ENCODE results near the gene NSUN4. TPM values are rescaled to one million over a fixed set of nuclear protein-coding genes. Genes with fewer than 3 reads are reported as not detected.
"Not testable (repeated sequence)": the region's sequence is repeated elsewhere in the genome, so short reads cannot be mapped to it uniquely, and the experiment has no call there.

NSUN4 gene
- total RNA-seq, 1 experiment from 2014 or later = 23.6 TPM

DNA sequence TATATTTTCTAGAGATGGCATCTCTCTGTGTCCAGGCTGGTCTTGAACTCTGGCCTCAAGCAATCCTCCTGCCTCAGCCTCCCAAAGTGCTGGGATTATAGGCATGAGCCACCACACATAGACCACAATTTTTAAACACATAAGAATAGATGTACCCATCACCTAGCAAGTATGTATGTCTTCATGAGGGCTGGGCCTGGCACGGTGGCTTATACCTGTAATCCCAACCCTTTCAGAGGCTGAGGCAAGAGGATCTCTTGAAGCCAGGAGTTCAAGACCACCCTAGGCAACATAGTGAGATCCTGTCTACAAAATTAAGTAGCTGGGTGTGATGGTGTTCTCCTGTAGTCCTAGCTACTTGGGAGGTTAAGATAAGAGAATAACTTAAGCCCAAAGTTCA lies 23.3 kb upstream of the NSUN4 start:
- Histone ChIP-seq H3K27me3 (ENCODE audit: control insufficient read depth, insufficient read depth, low read length) (no peaks in the 10 kb centered on the region), H3K9me3 (ENCODE audit: control insufficient read depth, insufficient read depth, low read depth, low read length) (no peaks in the 10 kb centered on the region), H3K4me3 (ENCODE audit: low read depth in 2 of 2, low read length in 2 of 2) (no peak overlapping the region), H3K27ac (ENCODE audit: low read length) (no peak overlapping the region), H3K4me1 (ENCODE audit: control insufficient read depth, insufficient read depth, low read length) (no peaks in the 10 kb centered on the region), H3K36me3 (ENCODE audit: control insufficient read depth, insufficient read depth, low read length) (peaks cover 10% of the 10 kb centered on the region)
- ATAC-seq (no peak), DNase-seq (ENCODE audit: low read depth, low spot score) (no peak)
- ChIA-PET POLR2A (no interaction called here), CTCF (no interaction called here)
- TF ChIP-seq, protein P1, sequence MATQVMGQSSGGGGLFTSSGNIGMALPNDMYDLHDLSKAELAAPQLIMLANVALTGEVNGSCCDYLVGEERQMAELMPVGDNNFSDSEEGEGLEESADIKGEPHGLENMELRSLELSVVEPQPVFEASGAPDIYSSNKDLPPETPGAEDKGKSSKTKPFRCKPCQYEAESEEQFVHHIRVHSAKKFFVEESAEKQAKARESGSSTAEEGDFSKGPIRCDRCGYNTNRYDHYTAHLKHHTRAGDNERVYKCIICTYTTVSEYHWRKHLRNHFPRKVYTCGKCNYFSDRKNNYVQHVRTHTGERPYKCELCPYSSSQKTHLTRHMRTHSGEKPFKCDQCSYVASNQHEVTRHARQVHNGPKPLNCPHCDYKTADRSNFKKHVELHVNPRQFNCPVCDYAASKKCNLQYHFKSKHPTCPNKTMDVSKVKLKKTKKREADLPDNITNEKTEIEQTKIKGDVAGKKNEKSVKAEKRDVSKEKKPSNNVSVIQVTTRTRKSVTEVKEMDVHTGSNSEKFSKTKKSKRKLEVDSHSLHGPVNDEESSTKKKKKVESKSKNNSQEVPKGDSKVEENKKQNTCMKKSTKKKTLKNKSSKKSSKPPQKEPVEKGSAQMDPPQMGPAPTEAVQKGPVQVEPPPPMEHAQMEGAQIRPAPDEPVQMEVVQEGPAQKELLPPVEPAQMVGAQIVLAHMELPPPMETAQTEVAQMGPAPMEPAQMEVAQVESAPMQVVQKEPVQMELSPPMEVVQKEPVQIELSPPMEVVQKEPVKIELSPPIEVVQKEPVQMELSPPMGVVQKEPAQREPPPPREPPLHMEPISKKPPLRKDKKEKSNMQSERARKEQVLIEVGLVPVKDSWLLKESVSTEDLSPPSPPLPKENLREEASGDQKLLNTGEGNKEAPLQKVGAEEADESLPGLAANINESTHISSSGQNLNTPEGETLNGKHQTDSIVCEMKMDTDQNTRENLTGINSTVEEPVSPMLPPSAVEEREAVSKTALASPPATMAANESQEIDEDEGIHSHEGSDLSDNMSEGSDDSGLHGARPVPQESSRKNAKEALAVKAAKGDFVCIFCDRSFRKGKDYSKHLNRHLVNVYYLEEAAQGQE (IDR thresholded peaks at IDR 0.05; ENCODE audit: insufficient read depth in 1 of 2, low read depth in 2 of 2, low read length in 1 of 2) = no peak
- TF ChIP-seq SIN3A (IDR thresholded peaks at IDR 0.05; ENCODE audit: borderline replicate concordance, insufficient read depth, low read depth, low read length) (no peak), TCF7L2 (IDR thresholded peaks at IDR 0.05; ENCODE audit: low read depth, low read length) (no peak), POLR2AphosphoS5 (IDR thresholded peaks at IDR 0.05; ENCODE audit: low read depth, low read length) (no peak)
- TF ChIP-seq, protein P2, sequence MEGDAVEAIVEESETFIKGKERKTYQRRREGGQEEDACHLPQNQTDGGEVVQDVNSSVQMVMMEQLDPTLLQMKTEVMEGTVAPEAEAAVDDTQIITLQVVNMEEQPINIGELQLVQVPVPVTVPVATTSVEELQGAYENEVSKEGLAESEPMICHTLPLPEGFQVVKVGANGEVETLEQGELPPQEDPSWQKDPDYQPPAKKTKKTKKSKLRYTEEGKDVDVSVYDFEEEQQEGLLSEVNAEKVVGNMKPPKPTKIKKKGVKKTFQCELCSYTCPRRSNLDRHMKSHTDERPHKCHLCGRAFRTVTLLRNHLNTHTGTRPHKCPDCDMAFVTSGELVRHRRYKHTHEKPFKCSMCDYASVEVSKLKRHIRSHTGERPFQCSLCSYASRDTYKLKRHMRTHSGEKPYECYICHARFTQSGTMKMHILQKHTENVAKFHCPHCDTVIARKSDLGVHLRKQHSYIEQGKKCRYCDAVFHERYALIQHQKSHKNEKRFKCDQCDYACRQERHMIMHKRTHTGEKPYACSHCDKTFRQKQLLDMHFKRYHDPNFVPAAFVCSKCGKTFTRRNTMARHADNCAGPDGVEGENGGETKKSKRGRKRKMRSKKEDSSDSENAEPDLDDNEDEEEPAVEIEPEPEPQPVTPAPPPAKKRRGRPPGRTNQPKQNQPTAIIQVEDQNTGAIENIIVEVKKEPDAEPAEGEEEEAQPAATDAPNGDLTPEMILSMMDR (IDR thresholded peaks at IDR 0.05) = no peak
- intact Hi-C loops (cut with micrococcal nuclease; ENCODE audit: unreplicated experiment) (no loop called here), in situ Hi-C loops (cut with HindIII; ENCODE audit: low pct_unique_long_range_greater_than_20kb, low sequenced_read_pairs) (no loop called here)
- BruUV-seq (replicated peaks) = no TSS peak

DNA sequence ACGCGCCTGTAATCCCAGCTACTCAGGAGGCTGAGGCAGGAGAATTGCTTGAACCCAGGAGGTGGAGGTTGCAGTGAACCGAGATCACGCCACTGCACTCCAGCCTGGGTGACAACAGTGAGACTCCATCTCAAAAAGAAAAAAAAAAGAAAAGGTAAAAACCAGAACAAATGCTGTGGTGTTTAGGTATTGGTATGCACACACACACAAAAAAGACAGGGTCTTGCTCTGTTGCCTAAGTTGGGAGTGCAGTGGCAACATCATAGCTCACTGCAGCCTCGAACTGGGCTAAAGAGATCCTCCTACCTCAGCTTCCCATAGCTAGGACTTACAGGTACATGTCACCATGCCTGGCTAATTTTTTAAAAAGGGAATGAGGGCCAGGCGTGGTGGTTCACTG lies 21.3 kb upstream of the NSUN4 start:
- H3K36me3 ChIP-seq (ENCODE audit: control insufficient read depth, insufficient read depth, low read length); in situ Hi-C loops (cut with HindIII; ENCODE audit: low pct_unique_long_range_greater_than_20kb, low sequenced_read_pairs); H3K27me3 ChIP-seq (ENCODE audit: control insufficient read depth, insufficient read depth, low read length); intact Hi-C loops (cut with micrococcal nuclease; ENCODE audit: unreplicated experiment); H3K9me3 ChIP-seq (ENCODE audit: control insufficient read depth, insufficient read depth, low read depth, low read length); ATAC-seq; DNase-seq (ENCODE audit: low read depth, low spot score); H3K4me3 ChIP-seq (ENCODE audit: low read depth in 2 of 2, low read length in 2 of 2); H3K4me1 ChIP-seq (ENCODE audit: control insufficient read depth, insufficient read depth, low read length); H3K27ac ChIP-seq (ENCODE audit: low read length); BruUV-seq (replicated peaks); POLR2A ChIA-PET: not testable (repeated sequence)
- CTCF ChIA-PET = interaction anchor here (0.7 kb wide), 1 partner anchor 99 kb away, joined by 3 read pairs; no protein-coding TSS in a partner anchor

DNA sequence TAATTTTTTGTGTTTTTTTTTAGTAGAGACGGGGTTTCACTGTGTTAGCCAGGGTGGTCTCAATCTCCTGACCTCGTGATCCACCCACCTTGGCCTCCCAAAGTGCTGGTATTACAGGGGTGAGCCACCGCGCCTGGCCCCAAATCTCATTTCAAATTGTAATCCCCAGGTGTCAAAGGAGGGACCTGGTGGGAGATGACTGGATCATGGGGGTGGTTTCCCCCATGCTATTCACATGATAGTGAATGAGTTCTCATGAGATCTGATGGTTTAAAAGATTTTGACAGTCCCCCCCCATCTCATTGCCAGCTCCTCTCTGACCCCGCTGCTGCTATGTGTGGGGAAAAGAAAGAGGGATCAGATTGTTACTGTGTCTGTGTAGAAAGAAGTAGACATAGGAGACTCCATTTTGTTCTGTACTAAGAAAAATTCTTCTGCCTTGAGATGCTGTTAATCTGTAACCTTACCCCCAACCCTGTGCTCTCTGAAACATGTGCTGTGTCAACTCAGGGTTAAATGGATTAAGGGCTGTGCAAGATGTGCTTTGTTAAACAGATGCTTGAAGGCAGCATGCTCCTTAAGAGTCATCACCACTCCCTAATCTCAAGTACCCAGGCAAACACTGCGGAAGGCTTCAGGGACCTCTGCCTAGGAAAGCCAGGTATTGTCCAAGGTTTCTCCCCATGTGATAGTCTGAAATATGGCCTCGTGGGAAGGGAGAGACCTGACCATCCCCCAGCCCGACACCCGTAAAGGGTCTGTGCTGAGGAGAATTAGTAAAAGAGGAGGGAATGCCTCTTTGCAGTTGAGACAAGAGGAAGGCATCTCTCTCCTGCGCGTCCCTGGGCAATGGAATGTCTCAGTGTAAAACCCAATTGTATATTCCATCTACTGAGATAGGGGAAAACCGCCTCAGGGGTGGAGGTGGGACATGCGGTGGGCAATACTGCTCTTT lies 20.4 kb upstream of the NSUN4 start:
- H3K4me3 ChIP-seq (ENCODE audit: low read depth in 2 of 2, low read length in 2 of 2); BruUV-seq (replicated peaks); POLR2A ChIA-PET; H3K36me3 ChIP-seq (ENCODE audit: control insufficient read depth, insufficient read depth, low read length); ATAC-seq; H3K9me3 ChIP-seq (ENCODE audit: control insufficient read depth, insufficient read depth, low read depth, low read length); intact Hi-C loops (cut with micrococcal nuclease; ENCODE audit: unreplicated experiment); H3K4me1 ChIP-seq (ENCODE audit: control insufficient read depth, insufficient read depth, low read length); CTCF ChIA-PET; DNase-seq (ENCODE audit: low read depth, low spot score); H3K27ac ChIP-seq (ENCODE audit: low read length); H3K27me3 ChIP-seq (ENCODE audit: control insufficient read depth, insufficient read depth, low read length); in situ Hi-C loops (cut with HindIII; ENCODE audit: low pct_unique_long_range_greater_than_20kb, low sequenced_read_pairs): not testable (repeated sequence)

DNA sequence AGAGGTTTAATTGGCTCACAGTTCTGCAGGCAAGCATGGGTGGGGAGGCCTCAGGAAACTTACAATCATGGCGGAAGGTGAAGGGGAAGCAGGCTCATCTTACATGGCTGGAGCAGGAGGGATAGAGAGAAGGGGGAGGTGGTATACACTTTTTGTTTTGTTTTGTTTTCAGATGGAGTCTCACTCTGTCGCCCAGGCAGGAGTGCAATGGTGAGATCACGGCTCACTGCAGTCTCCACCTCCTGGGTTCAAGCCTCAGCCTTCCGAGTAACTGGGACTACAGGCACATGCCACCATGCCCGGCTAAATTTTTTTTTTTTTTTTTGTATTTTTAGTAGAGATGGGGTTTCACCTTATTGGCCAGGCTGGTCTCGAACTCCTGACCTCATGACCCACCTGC lies 18.4 kb upstream of the NSUN4 start:
- POLR2A ChIA-PET = interaction anchor here (0.7 kb wide), 1 partner anchor 119 kb away, joined by 5 read pairs; no protein-coding TSS in a partner anchor
- DNase-seq (ENCODE audit: low read depth, low spot score); H3K4me3 ChIP-seq (ENCODE audit: low read depth in 2 of 2, low read length in 2 of 2); H3K36me3 ChIP-seq (ENCODE audit: control insufficient read depth, insufficient read depth, low read length); H3K27me3 ChIP-seq (ENCODE audit: control insufficient read depth, insufficient read depth, low read length); BruUV-seq (replicated peaks); H3K4me1 ChIP-seq (ENCODE audit: control insufficient read depth, insufficient read depth, low read length); H3K27ac ChIP-seq (ENCODE audit: low read length); intact Hi-C loops (cut with micrococcal nuclease; ENCODE audit: unreplicated experiment); H3K9me3 ChIP-seq (ENCODE audit: control insufficient read depth, insufficient read depth, low read depth, low read length); in situ Hi-C loops (cut with HindIII; ENCODE audit: low pct_unique_long_range_greater_than_20kb, low sequenced_read_pairs); ATAC-seq; CTCF ChIA-PET: not testable (repeated sequence)

DNA sequence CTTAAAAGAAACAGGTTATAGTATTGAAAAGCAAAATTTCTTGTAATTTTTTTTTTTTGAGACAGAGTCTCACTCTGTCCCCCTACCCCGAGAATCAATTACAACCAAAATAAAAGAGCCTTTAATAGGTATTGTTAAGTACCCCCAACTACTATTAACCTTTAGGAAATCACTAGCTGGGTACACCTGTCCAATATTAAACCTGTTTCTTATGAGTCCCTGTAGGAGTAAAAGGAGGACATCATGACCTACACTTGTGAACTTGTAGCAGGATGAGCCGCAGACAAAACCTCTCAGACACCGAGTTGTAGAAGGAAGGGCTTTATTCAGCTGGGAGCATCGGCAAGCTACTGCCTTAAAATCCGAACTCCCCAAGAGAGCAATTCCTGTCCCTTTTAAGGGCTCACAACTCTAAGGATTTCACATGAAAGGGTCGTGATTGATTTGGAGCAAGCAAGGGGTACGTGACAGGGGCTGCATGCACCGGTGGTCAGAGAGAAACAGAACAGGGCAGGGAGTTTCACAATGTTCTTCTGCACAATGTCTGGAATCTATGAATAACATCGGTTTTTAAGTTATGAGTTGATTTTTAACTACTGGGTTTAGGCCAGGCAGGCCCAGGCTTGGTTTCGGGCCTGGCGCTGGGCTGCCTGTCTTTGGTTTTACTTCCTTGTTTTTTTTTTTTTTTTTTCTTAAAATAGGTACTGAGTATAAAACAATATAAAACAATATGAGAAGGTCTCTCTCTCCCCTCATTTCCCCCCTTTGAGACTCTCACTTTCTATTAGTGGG lies 15.1 kb upstream of the NSUN4 start:
- H3K27me3 ChIP-seq (ENCODE audit: control insufficient read depth, insufficient read depth, low read length); POLR2A ChIA-PET; intact Hi-C loops (cut with micrococcal nuclease; ENCODE audit: unreplicated experiment); in situ Hi-C loops (cut with HindIII; ENCODE audit: low pct_unique_long_range_greater_than_20kb, low sequenced_read_pairs); H3K27ac ChIP-seq (ENCODE audit: low read length); H3K36me3 ChIP-seq (ENCODE audit: control insufficient read depth, insufficient read depth, low read length); H3K4me1 ChIP-seq (ENCODE audit: control insufficient read depth, insufficient read depth, low read length); ATAC-seq; H3K4me3 ChIP-seq (ENCODE audit: low read depth in 2 of 2, low read length in 2 of 2); H3K9me3 ChIP-seq (ENCODE audit: control insufficient read depth, insufficient read depth, low read depth, low read length); DNase-seq (ENCODE audit: low read depth, low spot score); BruUV-seq (replicated peaks): not testable (repeated sequence)
- CTCF ChIA-PET = interaction anchor here (0.7 kb wide), 1 partner anchor 8 kb away, joined by 3 read pairs; no protein-coding TSS in a partner anchor
